ENCODE data around the gene YAP1.
"Not testable (repeated sequence)": the region's sequence is repeated elsewhere in the genome, so short reads cannot be mapped to it uniquely, and the experiment has no call there.

The YAP1 gene

DNA sequence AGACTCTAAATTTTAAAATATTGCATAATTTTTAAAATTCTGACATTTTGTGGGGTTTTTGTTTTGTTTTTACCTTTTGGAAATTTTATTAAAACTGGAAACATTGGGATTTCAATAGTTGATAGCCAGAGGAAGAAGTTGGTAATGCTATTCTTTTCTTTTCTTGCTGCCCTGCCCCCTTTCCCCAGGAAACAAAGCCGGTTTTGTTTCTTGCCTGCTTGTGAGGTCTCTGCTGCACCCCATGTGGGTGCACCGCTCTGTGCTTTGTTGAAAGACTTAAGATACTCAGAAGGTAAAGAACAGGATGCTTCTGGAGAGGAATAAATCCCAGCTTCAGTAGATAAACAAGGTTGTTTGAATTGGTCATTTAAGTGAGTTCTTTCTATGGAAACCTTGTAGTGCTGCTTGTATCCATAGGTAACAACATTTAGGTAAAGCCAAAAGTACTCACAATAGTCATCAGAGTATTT, 87.5 kb downstream of the YAP1 start:
- H3K4me3 ChIP-seq (replicated peaks; ENCODE audit: insufficient read depth, low read length), result no peak overlapping the region
- H3K27me3 ChIP-seq (ENCODE audit: insufficient read depth, poor library complexity, severe bottlenecking), result no peaks in the 10 kb centered on the region
- DNase-seq (ENCODE audit: low read depth in 1 of 2, low spot score in 1 of 2), result no peak
- no peak overlapping the region for H3K27ac ChIP-seq (replicated peaks)
- TF ChIP-seq, protein P1, sequence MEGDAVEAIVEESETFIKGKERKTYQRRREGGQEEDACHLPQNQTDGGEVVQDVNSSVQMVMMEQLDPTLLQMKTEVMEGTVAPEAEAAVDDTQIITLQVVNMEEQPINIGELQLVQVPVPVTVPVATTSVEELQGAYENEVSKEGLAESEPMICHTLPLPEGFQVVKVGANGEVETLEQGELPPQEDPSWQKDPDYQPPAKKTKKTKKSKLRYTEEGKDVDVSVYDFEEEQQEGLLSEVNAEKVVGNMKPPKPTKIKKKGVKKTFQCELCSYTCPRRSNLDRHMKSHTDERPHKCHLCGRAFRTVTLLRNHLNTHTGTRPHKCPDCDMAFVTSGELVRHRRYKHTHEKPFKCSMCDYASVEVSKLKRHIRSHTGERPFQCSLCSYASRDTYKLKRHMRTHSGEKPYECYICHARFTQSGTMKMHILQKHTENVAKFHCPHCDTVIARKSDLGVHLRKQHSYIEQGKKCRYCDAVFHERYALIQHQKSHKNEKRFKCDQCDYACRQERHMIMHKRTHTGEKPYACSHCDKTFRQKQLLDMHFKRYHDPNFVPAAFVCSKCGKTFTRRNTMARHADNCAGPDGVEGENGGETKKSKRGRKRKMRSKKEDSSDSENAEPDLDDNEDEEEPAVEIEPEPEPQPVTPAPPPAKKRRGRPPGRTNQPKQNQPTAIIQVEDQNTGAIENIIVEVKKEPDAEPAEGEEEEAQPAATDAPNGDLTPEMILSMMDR (IDR thresholded peaks at IDR 0.05; ENCODE audit: insufficient read depth, low read length), result no peak
- TF ChIP-seq SPI1 (IDR thresholded peaks at IDR 0.05; ENCODE audit: borderline replicate concordance, low read depth), result no peak
- TF ChIP-seq, protein P2, sequence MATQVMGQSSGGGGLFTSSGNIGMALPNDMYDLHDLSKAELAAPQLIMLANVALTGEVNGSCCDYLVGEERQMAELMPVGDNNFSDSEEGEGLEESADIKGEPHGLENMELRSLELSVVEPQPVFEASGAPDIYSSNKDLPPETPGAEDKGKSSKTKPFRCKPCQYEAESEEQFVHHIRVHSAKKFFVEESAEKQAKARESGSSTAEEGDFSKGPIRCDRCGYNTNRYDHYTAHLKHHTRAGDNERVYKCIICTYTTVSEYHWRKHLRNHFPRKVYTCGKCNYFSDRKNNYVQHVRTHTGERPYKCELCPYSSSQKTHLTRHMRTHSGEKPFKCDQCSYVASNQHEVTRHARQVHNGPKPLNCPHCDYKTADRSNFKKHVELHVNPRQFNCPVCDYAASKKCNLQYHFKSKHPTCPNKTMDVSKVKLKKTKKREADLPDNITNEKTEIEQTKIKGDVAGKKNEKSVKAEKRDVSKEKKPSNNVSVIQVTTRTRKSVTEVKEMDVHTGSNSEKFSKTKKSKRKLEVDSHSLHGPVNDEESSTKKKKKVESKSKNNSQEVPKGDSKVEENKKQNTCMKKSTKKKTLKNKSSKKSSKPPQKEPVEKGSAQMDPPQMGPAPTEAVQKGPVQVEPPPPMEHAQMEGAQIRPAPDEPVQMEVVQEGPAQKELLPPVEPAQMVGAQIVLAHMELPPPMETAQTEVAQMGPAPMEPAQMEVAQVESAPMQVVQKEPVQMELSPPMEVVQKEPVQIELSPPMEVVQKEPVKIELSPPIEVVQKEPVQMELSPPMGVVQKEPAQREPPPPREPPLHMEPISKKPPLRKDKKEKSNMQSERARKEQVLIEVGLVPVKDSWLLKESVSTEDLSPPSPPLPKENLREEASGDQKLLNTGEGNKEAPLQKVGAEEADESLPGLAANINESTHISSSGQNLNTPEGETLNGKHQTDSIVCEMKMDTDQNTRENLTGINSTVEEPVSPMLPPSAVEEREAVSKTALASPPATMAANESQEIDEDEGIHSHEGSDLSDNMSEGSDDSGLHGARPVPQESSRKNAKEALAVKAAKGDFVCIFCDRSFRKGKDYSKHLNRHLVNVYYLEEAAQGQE (IDR thresholded peaks at IDR 0.05; ENCODE audit: insufficient replicate concordance, low read depth), result no peak
- no peak for TF ChIP-seq GABPA (IDR thresholded peaks at IDR 0.05; ENCODE audit: low read depth)
- TF ChIP-seq POLR2AphosphoS5 (IDR thresholded peaks at IDR 0.05; ENCODE audit: low read depth), result no peak

DNA sequence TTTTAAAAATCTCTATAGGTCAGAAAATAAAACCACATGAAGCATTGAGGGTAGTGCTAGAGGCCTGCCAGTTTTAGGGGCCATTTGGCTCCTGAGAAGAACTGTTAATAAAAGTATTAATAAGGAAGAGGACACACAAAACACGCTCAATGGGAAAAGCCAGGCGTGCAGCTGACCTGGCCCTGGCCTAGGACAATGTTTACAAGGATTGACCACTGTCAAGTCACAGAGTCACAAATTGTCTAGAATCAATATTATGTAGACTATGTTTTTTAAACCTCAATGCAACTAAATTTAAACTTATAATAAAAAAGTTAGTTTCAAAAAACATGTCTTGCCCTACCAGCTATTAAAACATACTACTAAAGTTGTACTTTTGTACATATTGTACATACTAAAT, 89.4 kb downstream of the YAP1 start:
- no peak overlapping the region for H3K27ac ChIP-seq (replicated peaks)
- TF ChIP-seq SPI1 (IDR thresholded peaks at IDR 0.05; ENCODE audit: borderline replicate concordance, low read depth) (no peak), GABPA (IDR thresholded peaks at IDR 0.05; ENCODE audit: low read depth) (no peak), POLR2AphosphoS5 (IDR thresholded peaks at IDR 0.05; ENCODE audit: low read depth) (no peak)
- TF ChIP-seq, protein P1 (IDR thresholded peaks at IDR 0.05; ENCODE audit: insufficient read depth, low read length), result no peak
- TF ChIP-seq, protein P2 (IDR thresholded peaks at IDR 0.05; ENCODE audit: insufficient replicate concordance, low read depth), result no peak
- H3K4me3 ChIP-seq (replicated peaks; ENCODE audit: insufficient read depth, low read length), result no peak overlapping the region
- no peaks in the 10 kb centered on the region for H3K27me3 ChIP-seq (ENCODE audit: insufficient read depth, poor library complexity, severe bottlenecking)
- DNase-seq (ENCODE audit: low read depth in 1 of 2, low spot score in 1 of 2), result no peak

DNA sequence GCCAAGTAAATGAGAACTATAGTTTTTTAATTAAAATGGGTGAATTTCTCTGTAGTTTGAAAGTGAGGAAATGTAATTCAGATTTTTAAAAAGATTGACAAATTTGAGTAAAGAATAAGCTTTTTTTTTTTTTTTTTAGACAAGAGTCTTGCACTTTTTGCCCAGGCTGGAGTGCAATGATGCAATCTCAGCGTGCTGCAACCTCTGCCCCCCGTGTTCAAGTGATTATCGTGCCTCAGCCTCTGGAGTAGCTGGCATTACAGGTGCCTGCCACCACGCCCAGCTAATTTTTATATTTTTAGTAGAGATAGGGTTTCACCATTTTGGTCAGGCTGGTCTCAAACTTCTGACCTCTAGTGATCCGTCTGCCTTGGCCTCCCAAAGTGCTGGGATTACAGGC, 90.1 kb downstream of the YAP1 start:
- not testable (repeated sequence) for H3K27ac ChIP-seq (replicated peaks); DNase-seq (ENCODE audit: low read depth in 1 of 2, low spot score in 1 of 2); H3K4me3 ChIP-seq (replicated peaks; ENCODE audit: insufficient read depth, low read length); H3K27me3 ChIP-seq (ENCODE audit: insufficient read depth, poor library complexity, severe bottlenecking)

DNA sequence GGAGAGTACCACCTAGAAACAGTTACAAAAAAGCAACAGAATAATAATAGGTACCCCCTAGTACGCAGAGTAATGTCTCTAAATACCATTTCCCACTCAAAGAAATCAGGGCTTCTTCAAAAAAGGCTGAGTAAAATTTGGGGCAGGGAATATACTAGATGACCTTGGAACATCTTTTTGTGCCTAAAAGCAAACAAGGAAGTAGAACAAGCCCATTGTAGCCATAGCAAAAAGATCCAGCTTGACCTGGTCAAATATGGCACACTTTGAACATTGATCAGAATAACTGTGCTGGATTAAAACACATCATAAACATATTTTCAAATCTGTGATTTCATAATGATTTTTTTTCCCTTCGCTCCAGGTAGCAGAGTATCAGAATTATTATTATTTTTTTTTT, 91.5 kb downstream of the YAP1 start:
- DNase-seq (ENCODE audit: low read depth in 1 of 2, low spot score in 1 of 2), result no peak
- no peak overlapping the region for H3K27ac ChIP-seq (replicated peaks)
- no peak overlapping the region for H3K4me3 ChIP-seq (replicated peaks; ENCODE audit: insufficient read depth, low read length)
- TF ChIP-seq POLR2AphosphoS5 (IDR thresholded peaks at IDR 0.05; ENCODE audit: low read depth), result no peak
- TF ChIP-seq GABPA (IDR thresholded peaks at IDR 0.05; ENCODE audit: low read depth), result no peak
- TF ChIP-seq SPI1 (IDR thresholded peaks at IDR 0.05; ENCODE audit: borderline replicate concordance, low read depth), result no peak
- TF ChIP-seq, protein P1 (IDR thresholded peaks at IDR 0.05; ENCODE audit: insufficient read depth, low read length), result no peak
- TF ChIP-seq, protein P2 (IDR thresholded peaks at IDR 0.05; ENCODE audit: insufficient replicate concordance, low read depth), result no peak
- H3K27me3 ChIP-seq (ENCODE audit: insufficient read depth, poor library complexity, severe bottlenecking), result no peaks in the 10 kb centered on the region

Measured in HL-60 (cell line).